Dedifferentiated amniotic fluid mesenchymal stem cell (primary cell): ENCODE results near the gene BST1.
"Not testable (repeated sequence)": the region's sequence is repeated elsewhere in the genome, so short reads cannot be mapped to it uniquely, and the experiment has no call there.

ENCODE experiments used
- DNase-seq: peaks from one replicate; pipeline ENCODE4 v3.0.0-alpha.2; 2016; ENCODE audit errors: extremely low spot score

The BST1 gene

GRCh38 chr4:15712214-15712613 lies 9.3 kb downstream of the BST1 start:
- DNase-seq, result no peak

GRCh38 chr4:15714141-15714540 lies 11.3 kb downstream of the BST1 start:
- no peak for DNase-seq

DNA sequence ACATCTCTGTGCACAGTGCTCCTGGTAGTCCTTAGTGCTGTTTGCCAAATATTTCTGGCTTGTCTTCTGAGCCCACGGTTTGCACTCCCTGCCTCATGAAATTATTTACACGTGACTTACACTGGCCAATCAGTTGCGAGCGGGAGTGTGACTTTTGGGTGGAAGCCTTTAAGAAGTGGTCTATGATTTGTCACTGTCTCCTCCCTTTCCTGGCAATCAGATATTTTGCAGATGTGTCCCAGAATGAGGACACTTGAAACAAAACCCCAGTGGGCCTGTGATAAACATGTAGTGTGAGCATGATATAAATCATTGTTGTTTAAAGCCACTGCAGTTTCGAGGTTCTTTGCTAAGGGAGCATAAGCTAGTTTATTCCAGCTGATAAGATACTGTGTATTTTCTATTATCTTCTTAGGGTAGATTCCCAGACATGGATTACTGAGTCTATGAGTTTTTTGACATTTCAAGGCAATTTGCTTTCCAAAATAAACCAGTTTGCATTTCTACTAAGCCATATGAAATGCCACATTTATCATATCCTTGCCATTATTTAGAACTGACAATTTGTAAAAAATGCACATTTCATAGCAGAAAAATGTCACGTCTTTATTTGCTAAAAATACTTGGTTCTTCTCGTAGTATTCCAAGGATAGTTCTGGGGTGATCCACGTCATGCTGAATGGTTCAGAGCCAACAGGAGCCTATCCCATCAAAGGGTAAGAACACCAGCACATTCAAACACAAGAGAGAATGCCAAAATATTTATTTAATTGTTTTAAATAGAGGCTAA lies 12.0 kb downstream of the BST1 start:
- no peak for DNase-seq

GRCh38 chr4:15716115-15716514 lies 13.2 kb downstream of the BST1 start:
- no peak for DNase-seq

- peak; percentile 64 for DNase-seq
Observed at GRCh38 chr4:15717086-15717485, 14.2 kb downstream of the BST1 start.

- DNase-seq, result no peak
Observed at GRCh38 chr4:15717657-15718416, 15.0 kb downstream of the BST1 start.

DNA sequence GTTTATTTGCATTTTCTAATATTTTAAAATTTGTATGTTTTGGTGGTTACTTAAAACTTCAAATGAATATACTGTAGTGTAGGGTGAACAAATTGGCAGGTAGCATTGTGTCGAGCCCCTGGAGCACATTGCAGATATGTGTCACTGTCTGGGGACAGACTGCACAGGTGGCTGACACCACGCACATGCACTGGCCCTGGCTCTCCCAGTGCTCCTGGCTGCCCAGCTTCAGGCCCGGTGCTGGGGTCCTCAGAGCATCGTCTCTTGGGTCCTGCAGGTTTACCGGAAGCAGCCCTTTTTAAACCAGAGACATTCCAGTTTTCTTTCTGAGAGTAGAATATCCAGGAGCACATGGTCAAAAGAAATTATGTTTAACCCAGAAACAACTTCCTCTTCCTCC lies 15.6 kb downstream of the BST1 start:
- DNase-seq, result no peak

DNA sequence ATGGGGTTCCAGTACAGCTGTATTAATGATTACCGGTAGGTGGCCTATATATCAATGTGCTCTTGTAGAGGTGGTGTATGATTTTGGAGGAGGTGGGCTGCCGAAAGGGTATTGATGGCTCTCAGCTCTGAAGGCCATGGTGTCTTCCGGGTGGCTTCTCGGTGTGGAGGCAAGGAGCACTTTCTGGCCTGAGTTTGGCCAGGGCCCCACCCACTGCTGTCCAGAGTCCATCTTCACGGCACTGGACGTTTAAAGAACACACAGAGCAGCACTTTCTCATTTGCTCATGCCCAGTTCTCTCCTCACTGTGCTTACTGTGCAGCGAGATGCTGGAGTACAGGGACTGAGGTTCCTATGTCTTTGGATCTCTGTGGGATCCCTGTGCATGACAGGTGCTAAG lies 16.1 kb downstream of the BST1 start:
- no peak for DNase-seq

- no peak for DNase-seq
Observed at GRCh38 chr4:15719506-15719905, 16.6 kb downstream of the BST1 start.

GRCh38 chr4:15720851-15721250 lies 18.0 kb downstream of the BST1 start:
- no peak for DNase-seq

DNA sequence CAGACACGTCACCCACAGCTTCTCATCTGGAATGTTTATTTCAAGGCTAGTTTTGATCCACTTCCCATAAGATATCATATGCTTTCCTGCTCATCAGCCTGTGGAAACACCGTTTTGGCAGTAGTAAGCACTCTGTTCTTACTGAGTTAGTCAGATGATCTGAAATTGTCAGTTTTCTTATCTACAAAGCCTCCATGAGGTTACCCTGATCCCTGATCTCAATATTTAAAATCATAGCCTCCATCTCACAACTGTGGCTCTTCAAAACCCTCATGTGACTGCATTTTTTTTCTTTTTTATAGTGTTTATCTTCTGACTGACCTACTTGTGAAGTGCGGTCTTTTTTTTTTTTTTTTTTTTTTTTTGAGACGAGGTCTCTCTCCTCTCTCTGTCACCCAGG lies 22.7 kb downstream of the BST1 start:
- DNase-seq, result no peak

- peak; percentile 57 for DNase-seq
Observed at GRCh38 chr4:15729910-15730533, 27.2 kb downstream of the BST1 start.

DNA sequence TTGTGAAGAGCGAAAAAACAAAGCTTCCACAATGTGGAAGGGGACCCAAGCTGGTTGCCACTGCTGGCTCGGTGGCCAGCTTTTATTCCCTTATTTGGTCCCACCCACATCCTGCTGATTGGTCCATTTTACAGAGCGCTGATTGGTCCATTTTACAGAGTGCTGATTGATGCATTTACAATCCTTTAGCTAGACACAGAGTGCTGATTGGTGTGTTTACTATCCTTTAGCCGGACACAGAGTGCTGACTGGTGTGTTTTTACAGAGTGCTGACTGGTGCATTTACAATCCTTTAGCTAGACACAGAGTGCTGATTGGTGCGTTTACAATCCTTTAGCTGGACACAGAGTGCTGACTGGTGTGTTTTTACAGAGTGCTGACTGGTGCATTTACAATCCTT lies 30.2 kb downstream of the BST1 start:
- not testable (repeated sequence) for DNase-seq

GRCh38 chr4:15735536-15735935 lies 32.7 kb downstream of the BST1 start:
- no peak for DNase-seq

DNA sequence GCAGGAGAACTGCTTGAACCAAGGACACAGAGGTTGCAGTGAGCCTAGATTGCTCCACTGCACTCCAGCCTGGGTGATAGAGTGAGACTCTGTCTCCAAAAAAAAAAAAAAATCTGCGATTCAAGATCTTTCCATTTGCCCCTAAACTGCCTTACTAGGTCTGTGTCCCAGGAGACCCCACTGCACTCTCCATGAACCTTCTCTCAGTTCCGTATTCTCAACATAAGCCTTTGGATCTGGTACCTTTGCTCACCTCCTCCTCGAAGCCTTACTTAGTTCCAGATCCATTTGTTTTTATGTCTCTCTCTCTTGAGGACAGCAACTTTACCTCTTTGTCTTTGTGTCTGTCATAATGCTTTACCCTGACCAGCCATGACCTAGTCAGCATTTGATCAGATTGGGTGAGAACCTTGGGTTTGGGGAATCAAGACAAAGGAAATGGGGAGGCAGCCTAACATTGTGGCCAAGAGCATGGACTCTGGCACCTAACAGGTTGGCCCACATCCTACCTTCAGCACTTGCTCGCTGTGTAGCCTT lies 33.7 kb downstream of the BST1 start:
- DNase-seq, result no peak

DNA sequence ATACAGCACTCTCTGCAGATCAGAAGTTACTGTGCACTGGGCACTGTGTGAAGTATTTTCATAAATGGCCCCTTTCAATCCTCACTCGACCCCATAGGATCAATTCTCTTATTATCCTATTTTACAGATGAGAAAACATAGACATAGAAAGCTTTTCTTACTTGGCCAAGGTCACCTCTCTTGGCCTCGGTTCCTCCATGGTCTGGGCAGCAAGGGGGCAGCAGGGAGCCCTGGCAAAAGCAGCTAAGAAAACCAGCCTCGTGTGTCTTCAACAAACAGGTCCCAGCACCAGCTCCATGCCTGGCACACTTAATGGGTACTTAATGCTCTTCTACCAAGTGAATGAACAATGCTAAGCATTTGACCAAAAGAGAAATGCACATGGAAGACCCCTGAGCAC lies 34.4 kb downstream of the BST1 start:
- DNase-seq, result no peak

GRCh38 chr4:15738877-15739276 lies 36.0 kb downstream of the BST1 start:
- no peak for DNase-seq

GRCh38 chr4:15740764-15741404 lies 38.0 kb downstream of the BST1 start:
- DNase-seq, result no peak

- DNase-seq, result no peak
Observed at GRCh38 chr4:15742083-15742582, 39.3 kb downstream of the BST1 start.

DNA sequence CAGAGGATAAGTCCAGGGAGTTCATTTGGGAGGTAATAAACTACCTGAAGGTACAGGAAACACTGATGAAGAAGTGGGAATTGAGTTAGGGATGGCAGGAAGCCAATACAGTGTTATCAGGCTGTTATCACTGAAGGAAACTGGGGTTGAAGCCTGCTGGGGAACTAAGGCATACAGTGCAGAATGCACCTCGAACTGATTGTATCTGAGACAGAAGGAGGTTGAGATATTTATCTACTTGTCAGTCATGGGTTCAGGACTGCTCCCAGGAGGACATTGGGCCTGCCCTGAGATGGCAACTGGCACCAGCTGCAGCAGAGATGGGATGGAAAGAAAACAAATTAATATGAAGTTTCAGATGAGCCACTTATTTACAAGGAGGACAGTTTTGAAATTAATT lies 39.8 kb downstream of the BST1 start:
- DNase-seq, result no peak

DNA sequence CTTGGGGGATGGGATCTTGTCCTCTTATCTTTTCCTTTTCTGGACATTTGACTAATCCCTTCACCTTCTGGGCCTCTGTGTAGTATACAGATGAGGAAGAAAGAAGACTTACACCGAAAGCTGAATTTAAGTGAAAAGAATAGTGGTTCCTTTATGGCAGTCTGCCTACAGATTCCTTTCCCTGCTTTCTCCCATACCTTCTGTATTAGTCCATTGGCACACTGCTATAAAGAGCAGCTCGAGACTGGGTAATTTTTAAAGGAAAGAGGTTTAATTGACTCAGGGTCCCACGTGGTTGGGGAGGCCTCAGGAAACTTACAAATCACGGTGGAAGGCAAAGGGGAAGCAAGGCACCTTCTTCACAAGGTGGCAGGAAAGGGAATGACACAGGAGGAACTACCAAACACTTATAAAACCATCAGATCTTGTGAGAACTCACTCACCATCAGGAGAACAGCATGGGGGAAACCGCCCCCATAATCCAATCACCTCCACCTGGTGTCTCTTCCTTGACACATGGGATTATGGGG lies 41.2 kb downstream of the BST1 start:
- no peak for DNase-seq

DNA sequence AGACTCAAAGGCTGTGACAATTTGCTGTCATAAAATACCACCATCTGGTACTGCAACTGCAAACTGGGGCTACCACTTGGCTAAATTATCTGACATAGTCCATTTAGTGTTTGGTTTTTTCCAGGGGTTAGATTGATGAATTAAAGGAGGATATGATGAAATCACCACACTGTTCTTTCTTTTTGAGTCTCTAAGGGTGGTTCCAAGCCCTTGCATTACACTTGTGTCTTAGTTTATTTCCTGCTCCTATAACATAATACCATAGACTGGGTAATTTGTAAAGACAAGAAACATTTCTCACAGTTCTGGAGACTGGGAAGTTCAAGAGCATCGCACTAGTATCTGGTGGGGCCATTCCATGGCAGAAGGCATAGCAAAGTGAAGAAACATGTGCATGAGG lies 43.2 kb downstream of the BST1 start:
- no peak for DNase-seq
